ENCODE measurements around the gene HSPA6.
"Not testable (repeated sequence)": the region's sequence is repeated elsewhere in the genome, so short reads cannot be mapped to it uniquely, and the experiment has no call there.

HSPA6 gene

DNA sequence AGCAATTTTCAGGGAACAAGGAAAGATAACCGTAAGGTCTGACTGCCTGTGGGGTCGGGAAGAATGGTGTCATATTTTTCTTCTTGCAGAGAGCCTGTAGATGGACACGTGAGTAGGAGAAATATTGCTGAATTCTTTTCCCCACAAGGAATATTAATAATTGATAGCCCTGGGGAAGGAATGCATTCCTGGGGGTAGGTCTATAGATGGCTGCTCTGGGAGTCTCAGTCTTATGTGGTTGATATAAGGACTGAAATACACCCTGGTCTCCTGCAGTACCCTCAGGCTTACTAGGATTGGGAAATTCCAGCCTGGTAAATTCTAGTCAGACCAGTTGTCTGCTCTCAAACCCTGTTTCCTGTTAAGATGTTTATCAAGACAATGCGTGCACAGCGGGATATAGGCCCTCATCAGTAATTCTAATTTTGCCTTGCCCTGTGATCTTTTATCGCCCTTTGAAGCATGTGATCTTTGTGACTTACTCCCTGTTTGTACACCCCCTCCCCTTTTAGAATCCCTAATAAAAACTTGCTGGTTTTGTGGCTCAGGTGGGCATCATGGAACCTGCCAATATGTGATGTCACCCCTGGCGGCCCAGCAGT is 12.8 kb downstream of the HSPA6 start:
- DNase-seq, result not testable (repeated sequence)

DNA sequence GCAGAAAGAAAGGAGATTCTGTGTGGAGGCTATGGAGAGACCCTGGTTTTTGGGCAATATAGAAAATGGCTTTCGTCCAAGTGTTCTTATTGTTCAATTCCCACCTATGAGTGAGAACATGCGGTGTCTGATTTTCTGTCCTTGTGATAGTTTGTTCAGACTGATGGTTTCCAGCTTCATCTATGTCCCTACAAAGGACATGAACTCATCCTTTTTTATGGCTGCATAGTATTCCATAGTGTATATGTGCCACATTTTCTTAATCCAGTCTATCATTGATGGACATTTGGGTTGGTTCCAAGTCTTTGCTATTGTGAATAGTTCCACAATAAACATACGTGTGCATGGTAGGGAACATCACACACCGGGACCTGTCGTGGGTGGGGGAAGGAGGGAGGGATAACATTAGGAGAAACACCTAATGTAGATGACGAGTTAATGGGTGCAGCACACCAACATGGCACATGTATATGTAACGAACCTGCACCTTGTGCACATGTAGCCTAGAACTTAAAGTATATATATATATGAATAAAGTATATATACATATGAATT is 14.7 kb downstream of the HSPA6 start:
- not testable (repeated sequence) for DNase-seq

DNA sequence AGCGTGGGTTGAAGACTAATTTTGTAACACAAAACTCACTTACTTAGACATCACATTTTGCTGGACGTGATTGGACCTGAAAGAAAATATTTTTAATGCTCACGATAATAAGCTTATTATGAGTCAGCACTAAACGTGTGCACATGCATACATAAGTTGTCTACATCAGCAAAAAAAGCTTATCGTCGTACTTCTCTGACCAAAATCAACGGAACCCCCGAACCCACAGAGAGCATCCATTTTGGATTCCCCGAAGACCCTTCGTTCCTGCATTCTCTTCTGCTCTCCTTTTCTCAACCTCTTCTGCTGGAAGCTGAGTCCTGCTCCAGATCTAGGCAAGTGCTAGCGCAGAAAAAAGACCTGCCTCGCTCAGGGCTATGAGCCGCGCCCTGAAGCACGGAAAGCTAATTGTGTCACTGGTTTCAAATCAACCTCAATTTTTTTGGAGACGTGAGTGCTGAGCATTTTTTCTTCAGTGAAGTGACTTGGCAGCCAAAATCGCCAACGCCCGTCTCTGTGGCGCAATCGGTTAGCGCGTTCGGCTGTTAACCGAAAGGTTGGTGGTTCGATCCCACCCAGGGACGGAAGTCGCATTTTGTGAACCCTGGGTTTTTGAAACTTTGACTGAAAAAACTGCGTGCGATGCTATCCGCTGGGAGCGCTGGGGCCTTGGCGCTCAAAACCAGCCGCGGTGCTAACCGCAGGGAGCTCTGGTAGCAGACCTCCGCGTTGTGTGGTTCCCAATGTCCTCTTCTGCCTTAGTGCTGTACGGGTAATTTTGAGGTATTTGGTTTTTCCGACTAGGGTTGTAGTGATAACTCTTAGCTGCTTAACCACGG is 15.6 kb downstream of the HSPA6 start:
- DNase-seq, result peak; percentile 79

DNA sequence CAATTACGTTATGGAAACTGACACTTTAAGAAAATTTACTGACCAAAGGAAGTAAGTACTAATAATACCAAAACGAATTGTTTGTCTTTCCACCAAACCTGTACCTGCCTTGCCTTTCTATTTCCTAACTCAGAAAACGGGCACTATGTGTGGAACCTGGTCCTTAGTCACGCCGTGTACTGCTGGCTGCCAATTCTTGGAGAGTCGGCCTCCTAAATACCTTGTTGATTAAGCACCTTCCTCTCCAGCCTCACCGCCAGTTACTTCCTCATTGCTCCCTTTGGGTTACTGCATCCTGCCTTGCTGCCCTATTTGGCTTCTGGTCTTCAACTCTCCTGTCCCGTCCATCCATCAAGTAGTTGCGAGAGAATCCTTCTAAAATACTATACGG is 16.2 kb downstream of the HSPA6 start:
- not testable (repeated sequence) for DNase-seq

DNA sequence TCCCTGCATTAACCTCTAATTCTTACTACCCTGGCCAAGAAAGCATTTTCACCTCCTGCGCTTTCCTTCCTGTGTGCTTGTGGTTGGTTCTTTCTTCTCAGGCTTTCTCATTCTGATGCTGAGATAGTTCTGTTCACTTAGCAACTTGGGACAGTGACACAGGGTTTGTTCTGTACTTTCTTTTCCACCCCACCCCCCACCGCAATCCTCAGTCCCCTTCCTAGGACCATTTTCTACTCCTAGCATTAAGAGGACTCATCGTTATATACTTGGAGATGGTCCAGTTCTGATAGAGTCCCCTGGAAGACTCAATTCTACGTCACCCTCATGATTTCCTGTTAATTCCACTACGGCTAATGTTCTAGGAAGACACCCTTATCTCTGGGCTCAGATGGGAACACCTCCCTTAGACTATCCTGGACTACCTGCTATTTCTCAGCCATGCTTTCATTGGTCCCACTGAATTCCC is 17.8 kb downstream of the HSPA6 start:
- DNase-seq, result not testable (repeated sequence)

DNA sequence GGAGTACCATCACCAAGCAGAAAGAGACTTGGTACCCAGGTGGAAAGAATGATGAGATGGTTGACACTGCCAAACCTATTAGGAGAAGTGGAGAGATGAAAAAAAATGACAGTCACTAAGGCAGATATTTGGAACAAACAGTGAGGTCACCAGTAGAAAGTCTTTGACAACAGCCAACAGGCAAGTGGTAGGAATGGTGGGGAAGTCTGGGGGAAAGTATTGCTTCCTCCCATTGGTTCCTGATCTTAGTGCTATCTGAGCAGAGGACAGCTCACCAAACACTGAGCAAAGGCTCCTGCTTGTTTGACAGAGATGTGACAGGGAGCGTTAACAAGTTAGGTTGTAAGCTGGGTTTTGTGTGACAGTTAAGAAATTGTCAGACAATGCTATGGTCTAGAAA is 18.8 kb downstream of the HSPA6 start:
- not testable (repeated sequence) for DNase-seq

DNA sequence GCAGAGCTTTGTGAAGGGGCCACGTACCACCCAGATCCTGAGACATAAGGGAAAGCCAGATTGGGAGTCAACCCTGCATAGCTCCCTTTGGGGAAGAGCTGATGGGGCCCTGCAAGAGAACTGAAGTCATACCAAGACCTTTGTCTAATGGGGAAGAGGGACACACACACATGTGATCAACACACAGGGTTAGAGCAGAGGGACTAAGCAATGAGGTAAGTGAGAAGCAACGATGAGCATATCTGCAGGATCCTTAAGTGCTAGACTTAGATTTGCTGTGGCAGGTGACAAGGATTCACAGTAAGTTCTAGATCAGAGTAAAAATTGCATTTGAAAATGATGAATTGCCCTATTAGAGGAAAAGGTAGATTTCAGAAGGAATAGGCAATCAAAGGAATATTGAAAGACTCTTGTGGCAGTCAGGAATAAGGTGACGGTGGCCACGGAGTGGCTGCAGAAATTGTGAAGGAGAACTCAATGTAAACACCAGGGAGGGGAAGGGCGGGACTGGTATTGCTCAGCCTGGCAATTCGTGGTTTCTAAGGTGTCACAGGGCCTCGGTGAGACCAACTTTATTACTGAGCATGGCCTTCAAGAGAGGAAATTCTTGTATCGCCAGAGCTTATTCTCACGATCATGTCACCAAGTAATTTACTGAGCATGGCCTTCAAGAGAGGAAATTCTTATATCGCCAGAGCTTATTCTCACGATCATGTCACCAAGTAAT is 20.8 kb downstream of the HSPA6 start:
- not testable (repeated sequence) for DNase-seq

DNA sequence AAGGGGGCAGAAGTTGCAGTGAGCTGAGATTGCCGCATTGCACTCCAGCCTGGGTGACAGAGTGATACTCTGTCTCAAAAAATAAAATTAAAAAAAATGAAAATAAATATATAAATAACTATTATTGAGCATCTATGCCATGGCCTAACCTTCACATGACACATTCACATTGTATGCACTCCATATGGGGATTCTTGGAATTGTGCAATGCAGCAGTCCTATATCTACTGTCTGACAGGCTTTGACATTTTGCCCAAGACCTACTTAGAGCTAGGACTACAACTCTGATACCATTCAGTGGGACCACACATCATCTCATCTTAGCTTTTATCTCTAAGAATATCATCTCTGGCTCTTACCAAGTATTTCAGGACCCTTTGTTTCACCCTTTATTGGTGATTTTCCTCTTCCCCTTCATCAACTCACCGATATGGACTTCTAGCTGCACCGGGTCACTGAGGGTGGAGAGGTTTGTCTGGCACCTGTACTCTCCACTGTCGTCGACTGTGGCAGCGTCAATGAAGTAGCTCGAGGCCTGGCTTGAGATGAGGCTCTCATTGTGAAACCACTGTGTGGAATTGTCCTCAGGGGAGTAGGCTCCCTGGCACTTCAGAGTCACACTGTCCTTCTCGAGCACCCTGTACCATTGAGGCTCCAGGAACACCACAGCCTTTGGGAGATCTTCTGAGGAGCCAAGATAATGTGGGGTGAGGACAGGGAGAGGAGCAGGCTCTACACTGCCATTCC is 23.8 kb downstream of the HSPA6 start:
- DNase-seq, result not testable (repeated sequence)

DNA sequence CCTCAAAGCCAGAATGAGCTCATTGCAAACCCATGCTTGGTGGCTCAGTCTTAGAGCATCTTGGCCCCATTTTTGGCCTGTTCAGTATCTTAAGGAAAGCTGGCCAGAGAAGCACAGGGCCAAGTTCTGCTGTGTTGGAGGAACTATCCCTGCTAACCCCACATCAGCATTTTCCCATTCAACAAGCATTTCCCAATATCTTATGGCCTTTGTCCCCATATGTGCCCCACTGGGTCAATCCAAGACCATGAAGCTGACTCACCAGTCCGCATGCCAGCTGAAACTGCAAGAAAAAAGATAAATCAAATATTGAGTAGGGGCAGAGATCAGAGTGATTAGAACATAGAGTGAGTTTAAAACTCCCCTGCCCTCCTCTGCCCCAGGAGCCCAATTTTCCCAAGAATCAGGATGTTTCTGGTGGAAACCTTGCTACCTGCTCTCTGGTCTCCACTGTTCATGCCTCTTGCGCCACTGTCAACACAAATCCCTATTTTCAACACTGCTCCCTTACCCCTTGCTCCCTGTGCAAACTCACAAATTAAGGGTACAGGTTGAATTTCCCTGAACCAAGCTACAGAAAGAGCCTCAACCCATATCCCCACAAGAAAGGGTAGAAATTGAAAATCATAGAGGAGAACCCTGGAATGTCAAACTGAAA is 24.5 kb downstream of the HSPA6 start:
- DNase-seq, result not testable (repeated sequence)

DNA sequence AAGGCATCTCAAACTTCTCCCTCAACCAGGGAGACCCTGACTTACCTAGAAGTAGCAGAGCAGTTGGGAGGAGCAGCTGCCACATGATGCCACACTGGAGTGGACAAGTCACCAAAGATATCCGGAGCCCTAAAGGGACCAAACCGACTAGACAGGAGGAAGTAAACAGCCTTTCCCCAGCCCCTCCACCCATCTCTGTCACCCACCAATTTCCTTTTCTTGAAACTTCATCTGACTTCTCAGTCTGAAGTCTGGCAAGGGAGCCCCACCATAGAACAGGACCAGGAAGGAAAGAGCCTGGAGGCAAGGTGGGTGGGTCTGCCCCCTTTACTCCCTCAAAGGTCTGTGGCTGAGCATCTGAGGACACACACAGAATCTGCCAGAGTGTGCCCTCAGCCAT is 25.3 kb downstream of the HSPA6 start, which contains the start of gene FCGR3A:
TSS of gene FCGR3A (minus strand) at position 167 of the 400 bp plus-strand sequence. CDS start at position 85, 82 bp downstream.
- no peak for DNase-seq

DNA sequence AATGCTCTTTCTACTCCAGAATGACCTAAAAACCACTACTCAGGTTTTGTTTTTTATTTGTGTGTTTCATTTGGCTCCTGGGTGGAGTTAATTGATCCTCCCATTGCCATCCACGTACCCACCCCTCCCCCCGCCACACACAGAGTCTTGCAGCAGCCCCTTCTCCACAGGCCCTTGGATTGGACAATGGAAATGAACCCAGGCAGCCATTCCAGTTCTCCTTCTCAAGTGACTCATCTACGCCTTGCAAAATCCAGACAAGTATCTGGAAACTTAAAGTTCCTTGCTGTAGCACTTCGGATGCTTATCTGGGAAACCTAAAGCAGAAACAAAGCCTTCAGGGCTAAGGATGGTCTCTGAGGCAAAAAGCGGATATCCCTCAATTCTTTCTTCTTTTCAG is 26.6 kb downstream of the HSPA6 start:
- not testable (repeated sequence) for DNase-seq

DNA sequence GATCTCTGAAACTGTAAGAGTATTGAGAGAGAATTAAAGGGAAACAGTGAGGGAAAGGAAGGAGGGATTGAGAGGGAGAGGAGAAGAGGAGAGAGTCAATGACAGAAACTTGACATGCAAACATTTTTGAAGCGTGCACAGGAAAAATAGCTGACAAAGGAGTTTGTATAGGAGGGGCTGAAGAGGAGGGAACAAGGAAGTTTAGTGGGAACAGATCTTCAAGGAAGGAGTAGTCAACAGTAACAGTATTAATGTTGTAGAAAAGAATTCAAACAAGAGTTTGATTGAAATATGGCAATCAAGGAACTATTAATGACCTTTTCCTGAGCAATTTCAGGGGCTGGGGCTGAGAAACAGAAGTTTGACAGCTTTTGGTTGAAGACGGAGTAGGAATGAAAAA is 29.3 kb downstream of the HSPA6 start:
- DNase-seq, result not testable (repeated sequence)

DNA sequence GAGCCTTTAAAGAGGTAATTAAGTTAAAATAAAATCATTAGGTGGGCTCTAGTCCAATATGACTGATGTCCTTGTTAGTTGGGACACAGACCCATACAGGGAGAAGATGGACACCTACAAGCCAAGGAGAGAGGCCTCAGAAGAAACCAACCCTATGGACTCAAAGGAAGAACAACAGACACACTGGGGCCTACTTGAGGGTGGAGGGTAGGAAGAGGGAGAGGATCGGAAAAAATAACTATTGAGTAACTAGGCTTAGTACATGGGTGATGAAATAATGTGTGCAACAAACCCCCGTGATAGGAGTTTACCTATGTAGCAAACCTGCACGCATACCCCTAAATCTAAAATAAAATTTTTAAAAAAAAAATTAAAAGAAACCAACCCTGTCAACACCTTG is 30.0 kb downstream of the HSPA6 start:
- DNase-seq, result not testable (repeated sequence)

DNA sequence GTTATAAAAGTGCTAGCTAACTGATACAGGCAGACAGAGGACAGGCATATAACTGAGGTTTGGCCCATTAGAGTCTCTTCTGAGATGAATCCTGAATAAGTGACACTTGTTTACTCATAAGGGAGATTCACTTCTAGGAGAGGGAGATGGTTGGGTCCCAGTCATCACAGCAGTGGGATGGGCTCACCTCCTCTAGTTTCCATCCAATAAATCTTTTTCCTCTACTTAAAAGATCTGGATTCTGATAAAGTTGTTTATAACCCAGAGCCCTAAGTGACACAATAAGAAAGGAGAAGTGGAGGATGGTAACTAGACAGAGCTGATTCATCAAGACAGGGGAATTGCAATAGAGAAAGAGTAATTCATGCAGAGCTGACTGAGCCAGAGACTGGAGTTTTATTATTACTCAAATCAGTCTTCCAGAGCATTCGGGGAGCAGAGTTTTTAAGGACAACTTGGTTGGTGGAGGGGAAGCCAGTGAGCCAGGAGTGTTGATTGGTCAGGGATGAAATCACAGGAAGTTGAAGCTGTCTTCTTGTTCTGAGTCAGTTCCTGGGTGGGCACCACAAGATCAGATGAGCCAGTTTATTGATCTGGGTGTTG is 30.6 kb downstream of the HSPA6 start:
- not testable (repeated sequence) for DNase-seq

DNA sequence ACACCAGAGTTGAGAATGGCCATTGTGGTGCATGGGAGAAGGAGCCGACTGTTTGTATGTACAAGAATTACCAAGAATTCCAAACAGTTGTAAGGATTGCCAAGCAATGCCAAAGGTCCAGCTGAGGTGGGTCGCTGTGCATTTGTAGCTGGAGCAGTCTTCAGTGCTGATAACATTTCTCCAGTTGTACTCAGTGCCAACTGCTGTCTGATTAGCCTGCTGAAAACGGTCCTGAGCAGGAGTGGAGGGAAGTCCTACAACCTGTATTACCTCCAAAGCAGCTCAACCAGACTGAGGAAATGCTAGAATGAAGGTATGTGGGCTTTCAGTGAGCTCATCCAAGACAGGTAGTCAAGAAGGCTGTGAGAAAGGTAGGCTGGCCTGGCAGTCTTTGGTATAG is 31.8 kb downstream of the HSPA6 start:
- DNase-seq, result not testable (repeated sequence)

DNA sequence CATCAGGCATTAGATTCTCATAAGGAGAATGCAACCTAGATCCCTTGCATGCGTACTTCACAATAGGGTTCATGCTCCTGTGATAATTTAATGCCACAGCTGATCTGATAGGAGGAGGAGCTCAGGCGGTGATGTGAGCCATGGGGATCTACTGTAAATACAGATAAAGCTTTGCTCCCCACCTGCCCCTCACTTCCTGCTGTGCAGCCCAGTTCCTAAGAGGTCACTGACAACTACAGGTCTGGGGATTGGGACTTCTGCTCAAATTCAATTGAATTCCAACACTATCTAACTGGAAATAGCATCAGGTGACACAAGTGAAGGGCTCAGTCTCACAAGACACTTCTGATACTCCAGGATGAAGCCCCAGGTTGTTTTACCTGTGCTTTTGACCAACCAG is 32.6 kb downstream of the HSPA6 start:
- not testable (repeated sequence) for DNase-seq

DNA sequence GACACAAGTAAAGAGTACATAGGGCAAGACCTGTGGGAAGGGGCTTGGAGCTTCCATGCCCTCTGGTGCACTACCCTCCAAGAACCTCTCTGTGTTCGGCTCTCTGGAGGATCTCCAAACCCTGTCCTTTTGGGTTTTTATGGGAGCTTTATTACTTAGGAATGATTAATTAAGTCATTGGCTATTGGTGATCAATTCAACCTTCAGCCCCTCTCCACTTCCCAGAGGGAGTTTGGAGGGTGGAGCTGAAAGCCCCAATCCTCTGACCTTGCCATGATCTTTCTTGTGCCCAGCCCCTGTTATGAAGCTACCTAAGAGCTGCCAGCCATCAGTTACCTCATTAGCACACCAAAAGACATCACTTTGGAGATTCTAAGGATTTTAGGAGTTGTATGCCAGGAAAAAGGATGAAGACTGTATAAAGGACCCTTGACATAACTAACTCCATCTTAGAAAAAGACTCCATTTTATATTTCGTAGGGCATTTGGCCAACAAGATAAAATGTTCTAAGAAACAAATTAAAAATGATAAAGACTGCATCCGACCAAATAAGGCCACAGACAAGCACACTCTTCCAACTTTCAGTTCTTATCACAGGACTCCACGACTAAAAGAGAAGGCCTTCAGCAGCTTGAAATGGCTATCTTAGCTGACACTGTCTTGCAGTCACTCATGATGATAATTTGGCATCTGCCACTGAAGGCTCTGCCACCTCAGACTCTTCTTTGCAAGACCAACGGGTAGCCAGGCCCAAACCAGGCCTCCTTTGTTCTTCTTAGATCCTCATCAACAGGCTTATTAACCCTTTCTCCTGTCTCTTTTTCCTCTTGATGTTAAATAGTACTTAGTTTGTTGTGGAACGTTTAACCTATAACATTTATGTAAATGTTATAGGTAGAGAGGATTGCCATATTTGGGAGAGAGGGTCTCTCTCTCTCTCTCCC is 33.4 kb downstream of the HSPA6 start:
- DNase-seq, result not testable (repeated sequence)

DNA sequence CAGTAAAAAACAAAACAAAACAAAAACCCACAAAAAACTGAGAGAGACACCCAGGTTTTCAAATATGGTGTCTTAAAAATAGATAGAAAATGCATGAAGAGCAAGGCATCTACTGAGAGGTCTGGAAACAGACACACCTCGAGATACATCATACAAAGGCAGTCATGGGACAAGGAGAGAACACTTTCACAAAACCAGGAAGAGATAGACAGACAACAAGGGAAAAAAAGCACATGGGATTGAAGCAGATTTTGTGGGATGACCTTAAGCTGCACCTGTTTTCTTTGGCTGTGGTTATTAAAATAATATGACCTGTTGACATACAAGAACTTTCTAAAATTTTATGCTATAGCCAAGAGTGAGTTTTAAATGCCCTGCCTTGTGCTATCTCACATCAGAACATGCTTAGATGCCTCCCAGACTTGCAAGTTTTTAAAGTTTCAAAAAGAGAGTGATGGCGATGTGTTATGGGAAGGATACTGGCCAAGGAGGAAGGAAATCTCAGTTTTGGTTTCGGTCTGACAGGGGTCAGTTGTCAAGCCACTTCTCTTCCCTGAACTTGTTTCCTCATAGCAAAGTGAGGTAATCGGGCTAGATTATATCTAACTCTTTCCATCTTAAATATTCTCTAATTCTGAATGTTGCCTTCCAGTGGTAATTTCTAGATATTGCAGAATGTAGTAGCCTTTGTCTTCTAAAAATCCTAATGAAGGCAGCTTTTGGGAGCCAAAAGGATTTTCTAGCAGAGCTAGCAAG is 36.8 kb downstream of the HSPA6 start:
- peak; percentile 3 for DNase-seq

DNA sequence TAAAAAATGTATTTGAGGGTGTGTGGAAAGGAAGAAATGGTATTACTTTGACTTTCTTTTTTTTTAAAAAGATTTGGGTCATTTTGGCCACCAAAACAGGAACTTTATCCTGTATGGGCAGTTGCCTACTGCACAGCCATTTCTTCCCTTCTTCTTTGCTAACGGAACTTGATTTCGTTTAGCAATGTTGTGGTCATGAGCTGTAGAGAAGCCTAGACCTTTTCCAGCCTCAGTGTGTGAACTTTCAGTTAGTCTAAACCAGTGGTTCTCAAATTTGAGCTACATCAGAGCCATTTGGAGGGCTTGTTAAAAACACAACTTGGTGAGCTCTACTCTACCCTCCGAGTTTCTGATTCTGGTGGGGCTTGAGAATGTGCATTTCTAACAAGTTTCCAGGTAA is 38.1 kb downstream of the HSPA6 start:
- DNase-seq, result not testable (repeated sequence)
